Kidney (tissue), 14 donors: ENCODE data around the gene SORD. TPM values are rescaled to one million over a fixed set of nuclear protein-coding genes. Genes with fewer than 3 reads are reported as not detected.
"Not testable (repeated sequence)": the region's sequence is repeated elsewhere in the genome, so short reads cannot be mapped to it uniquely, and the experiment has no call there.

ENCODE experiments used
- DNase-seq, 5 donors: peaks; one replicate each; pipeline ENCODE4 v3.0.0-alpha.2; 2013 to 2020
- FAIRE-seq: peaks from 2 replicates; lab custom pipeline; 2012; peaks lifted over from hg19 to GRCh38; lab: Jason Lieb, UNC
- H3K27ac ChIP-seq, 2 donors: one replicate each; pipeline ENCODE4 v1.7.0; 2013; ENCODE audit warnings: low read depth in 2 of 2, low read length in 2 of 2, inconsistent platforms in 1 of 2
- H3K27me3 ChIP-seq: one replicate; pipeline ENCODE4 v1.7.1; 2013; ENCODE audit warnings: low read length, inconsistent platforms; ENCODE audit not compliant: control insufficient read depth, insufficient read depth
- H3K36me3 ChIP-seq, 3 donors: one replicate each; pipeline versions ENCODE4 v1.7.0 to v1.7.1; 2013; ENCODE audit warnings: low read length in 3 of 3, control low read depth in 1 of 3, inconsistent platforms in 1 of 3; ENCODE audit not compliant: insufficient read depth in 3 of 3, control insufficient read depth in 2 of 3
- H3K4me1 ChIP-seq, 3 donors: one replicate each; pipeline versions ENCODE4 v1.7.0 to v1.7.1; 2013; ENCODE audit warnings: low read length in 3 of 3, inconsistent platforms in 1 of 3, low read depth in 1 of 3; ENCODE audit not compliant: control insufficient read depth in 2 of 3, insufficient read depth in 2 of 3
- H3K4me3 ChIP-seq, 3 donors: one replicate each; pipeline versions ENCODE4 v1.7.0 to v1.8.1; 2013; ENCODE audit warnings: low read length in 3 of 3, control low read depth in 1 of 3, inconsistent platforms in 1 of 3
- H3K9ac ChIP-seq, 3 donors: one replicate each; pipeline versions ENCODE4 v1.7.0 to v1.7.1; 2013; ENCODE audit warnings: low read length in 3 of 3, control low read depth in 1 of 3, inconsistent platforms in 1 of 3
- H3K9me3 ChIP-seq, 3 donors: one replicate each; pipeline versions ENCODE4 v1.7.0 to v1.7.1; 2013; ENCODE audit warnings: low read length in 3 of 3, control low read depth in 1 of 3, inconsistent platforms in 1 of 3; ENCODE audit not compliant: control insufficient read depth in 2 of 3, insufficient read depth in 1 of 3
- intact Hi-C: fragments of 100-400 bp; cut with DNase I; formaldehyde crosslinking; loops from one replicate; pipeline ENCODE4 v1.11.1; 2022
- polyA plus RNA-seq: library from polyadenylated mRNA; stranded (reverse); fragments of 350-450 nt; fragmentation: Illumina TruSeq; extraction: RNeasy Lipid Tissue Mini Kit (QIAGEN cat#74804); gene quantifications from one replicate; pipeline ENCODE4 v1.2.3, GENCODE V29; 2014; ENCODE audit warnings: low read depth, low replicate concordance; ENCODE audit not compliant: insufficient read depth
- total RNA-seq: library from RNA; stranded (reverse); fragmentation: NEBNext Ultra II Directional; extraction: Animal tissue kit (Norgen Biotek cat#: 25700); gene quantifications from one replicate; pipeline ENCODE4 v1.2.1, GENCODE V29; 2021
- TF ChIP-seq, protein P1 (sequence below): IDR thresholded peaks from 3 replicates; pipeline ENCODE4 v1.5.1; 2012; ENCODE audit warnings: mild to moderate bottlenecking, moderate library complexity, borderline replicate concordance; ENCODE audit not compliant: insufficient read depth; ENCODE audit errors: extremely low read depth
- donor health status: control.
- donor health status: control.
- donor health status: control.
- donor health status: control.
- donor health status: control.
- donor health status: DM: yes; HTN: yes; CAD: no.
- donor health status: Normal renal cell carcinoma (clear cell type).

Gene SORD
- total and polyA plus RNA-seq, 2 donors from 2014 or later, result 14.2 to 83.0 TPM

DNA sequence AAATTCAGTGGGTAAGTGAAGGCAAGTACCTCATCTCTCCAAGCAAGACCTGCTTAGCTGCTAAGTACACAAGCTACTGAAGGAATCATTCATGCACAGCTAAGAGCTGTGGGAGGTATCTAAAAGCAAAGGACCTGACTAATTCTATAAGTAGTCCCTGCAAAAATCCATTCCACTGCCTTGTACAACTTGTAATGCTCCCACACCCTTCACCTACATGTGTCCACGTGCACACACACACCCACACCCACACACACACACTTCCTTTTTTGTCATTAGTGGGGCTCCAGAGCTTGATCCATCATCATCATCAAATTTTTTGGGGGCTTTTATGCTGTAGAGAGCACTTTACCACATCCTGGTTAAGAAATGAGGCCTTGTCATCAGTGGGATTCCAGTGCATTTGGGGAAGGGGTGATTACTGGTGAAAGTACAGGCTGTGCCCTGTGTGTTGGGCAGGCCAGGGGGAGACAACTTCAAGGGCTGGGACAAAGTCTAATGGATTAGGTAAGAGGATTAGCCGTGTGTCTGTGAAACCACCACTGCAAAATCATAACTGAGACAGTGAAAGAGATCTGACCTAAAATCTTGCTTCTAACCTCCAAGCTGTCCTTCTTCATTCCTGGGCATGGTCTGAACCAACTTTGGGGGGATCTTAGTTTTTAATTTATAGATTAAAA is 19.1 kb upstream of the SORD start:
- peak overlapping the region in 1 of 2 donors; percentile 26 for H3K27ac ChIP-seq
- FAIRE-seq, H3K4me3 ChIP-seq, H3K36me3 ChIP-seq, intact Hi-C loops, H3K27me3 ChIP-seq, H3K9me3 ChIP-seq, H3K9ac ChIP-seq: not testable (repeated sequence)
- DNase-seq, result peak in 2 of 5 donors; percentile 12 to 37
- H3K4me1 ChIP-seq, result peaks cover 0 to 11% (median 0%) of the 10 kb centered on the region in 3 donors

DNA sequence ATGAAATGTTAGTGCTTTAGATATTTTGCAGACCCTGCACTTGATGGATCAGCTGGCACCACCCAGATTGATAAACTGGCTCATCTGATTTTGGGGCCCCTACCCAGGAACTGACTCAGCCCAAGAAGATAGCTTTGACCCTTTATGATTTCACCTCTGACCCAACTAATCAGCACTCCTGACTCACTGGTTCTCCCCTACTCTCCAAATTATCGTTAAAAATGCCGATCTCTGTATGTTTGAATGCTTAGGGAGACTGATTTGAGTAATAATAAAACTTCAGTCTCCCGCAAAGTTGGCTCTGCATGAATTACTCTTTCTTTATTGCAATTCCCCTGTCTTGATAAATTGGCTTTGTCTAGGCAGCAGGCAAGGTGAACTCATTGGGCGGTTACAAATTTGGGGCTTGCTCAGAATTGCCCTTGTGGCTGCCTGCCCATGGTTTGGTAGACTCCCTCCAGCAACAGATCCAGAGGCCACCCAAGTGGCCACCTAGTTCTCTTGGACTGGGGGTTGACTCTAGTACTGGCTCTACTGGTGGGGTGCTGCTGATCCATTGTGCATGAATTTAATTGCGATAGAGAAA is 18.3 kb upstream of the SORD start:
- peaks cover 0 to 11% (median 0%) of the 10 kb centered on the region in 3 donors for H3K4me1 ChIP-seq
- H3K4me3 ChIP-seq, H3K9ac ChIP-seq, H3K36me3 ChIP-seq, H3K27ac ChIP-seq, FAIRE-seq, H3K9me3 ChIP-seq, H3K27me3 ChIP-seq, intact Hi-C loops, DNase-seq: not testable (repeated sequence)

DNA sequence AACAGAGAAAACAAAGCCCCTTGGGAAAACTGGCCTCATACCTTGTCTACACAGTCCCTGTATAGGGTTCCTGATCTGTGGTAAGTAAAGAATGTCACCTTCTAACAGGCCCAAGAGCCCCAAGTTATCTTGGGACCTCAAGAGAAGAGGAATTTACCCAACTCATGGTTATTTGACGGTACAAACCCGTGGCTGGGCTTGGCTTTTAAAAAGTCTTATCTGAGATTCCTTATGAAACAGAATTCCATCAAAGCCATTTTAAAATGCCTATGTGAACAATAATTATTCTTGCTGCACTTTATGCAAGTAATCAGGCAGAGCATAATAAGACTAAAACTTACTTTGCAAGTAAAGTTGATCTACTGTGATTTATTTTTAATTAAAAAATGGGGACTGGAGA is 13.9 kb upstream of the SORD start:
- H3K36me3 ChIP-seq, result no peaks in the 10 kb centered on the region
- no peak overlapping the region for H3K9ac ChIP-seq
- H3K4me1 ChIP-seq, result no peaks in the 10 kb centered on the region
- H3K27ac ChIP-seq, result no peak overlapping the region
- FAIRE-seq, result no peak
- TF ChIP-seq, protein P1, sequence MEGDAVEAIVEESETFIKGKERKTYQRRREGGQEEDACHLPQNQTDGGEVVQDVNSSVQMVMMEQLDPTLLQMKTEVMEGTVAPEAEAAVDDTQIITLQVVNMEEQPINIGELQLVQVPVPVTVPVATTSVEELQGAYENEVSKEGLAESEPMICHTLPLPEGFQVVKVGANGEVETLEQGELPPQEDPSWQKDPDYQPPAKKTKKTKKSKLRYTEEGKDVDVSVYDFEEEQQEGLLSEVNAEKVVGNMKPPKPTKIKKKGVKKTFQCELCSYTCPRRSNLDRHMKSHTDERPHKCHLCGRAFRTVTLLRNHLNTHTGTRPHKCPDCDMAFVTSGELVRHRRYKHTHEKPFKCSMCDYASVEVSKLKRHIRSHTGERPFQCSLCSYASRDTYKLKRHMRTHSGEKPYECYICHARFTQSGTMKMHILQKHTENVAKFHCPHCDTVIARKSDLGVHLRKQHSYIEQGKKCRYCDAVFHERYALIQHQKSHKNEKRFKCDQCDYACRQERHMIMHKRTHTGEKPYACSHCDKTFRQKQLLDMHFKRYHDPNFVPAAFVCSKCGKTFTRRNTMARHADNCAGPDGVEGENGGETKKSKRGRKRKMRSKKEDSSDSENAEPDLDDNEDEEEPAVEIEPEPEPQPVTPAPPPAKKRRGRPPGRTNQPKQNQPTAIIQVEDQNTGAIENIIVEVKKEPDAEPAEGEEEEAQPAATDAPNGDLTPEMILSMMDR, result no peak
- H3K4me3 ChIP-seq, result no peak overlapping the region
- DNase-seq, result no peak
- no peaks in the 10 kb centered on the region for H3K9me3 ChIP-seq
- intact Hi-C loops, result no loop called here
- no peaks in the 10 kb centered on the region for H3K27me3 ChIP-seq

DNA sequence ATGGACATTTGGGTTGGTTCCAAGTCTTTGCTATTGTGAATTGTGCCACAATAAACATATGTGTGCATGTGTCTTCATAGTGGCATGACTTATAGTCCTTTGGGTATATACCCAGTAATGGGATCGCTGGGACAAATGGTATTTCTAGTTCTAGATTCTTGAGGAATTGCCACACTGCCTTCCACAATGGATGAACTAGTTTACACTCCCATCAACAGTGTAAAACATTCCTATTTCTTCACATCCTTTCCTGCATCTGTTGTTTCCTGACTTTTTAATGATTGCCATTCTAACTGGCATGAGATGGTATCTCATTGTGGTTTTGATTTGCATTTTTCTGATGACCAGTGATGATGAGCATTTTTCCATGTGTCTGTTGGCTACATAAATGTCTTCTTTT is 7.9 kb upstream of the SORD start:
- FAIRE-seq, H3K27me3 ChIP-seq, H3K27ac ChIP-seq, intact Hi-C loops, H3K4me3 ChIP-seq, DNase-seq, H3K9me3 ChIP-seq, H3K4me1 ChIP-seq, H3K36me3 ChIP-seq, H3K9ac ChIP-seq: not testable (repeated sequence)

DNA sequence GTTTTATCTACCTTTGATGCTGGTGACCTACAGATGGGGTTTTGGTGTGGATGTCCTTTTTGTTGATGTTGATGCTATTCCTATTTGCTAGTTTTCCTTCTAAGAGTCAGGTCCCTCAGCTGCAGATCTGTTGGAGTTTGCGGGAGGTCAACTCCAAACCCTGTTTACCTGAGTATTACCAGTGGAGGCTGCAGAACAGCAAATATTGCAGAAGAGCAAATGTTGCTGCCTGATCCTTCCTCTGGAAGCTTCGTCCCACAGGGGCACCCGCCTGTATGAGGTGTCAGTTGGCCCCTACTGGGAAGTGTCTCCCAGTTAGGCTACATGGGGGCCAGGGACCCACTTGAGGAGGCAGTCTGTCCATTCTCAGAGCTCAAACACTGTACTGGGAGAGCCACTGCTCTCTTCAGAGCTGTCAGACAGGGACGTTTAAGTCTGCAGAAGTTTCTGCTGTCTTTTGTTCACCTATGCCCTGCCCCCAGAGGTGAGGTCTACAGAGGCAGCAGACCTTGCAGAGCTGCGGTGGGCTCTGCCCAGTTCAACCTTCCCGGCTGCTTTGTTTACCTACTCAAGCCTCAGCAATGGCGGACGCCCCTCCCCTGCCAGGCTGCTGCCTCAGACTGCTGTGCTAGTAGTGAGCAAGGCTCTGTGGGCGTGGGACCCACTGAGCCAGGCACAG is 2.6 kb upstream of the SORD start:
- intact Hi-C loops, H3K9ac ChIP-seq, H3K27ac ChIP-seq, H3K4me3 ChIP-seq, H3K36me3 ChIP-seq, H3K9me3 ChIP-seq, FAIRE-seq, H3K27me3 ChIP-seq, DNase-seq, H3K4me1 ChIP-seq: not testable (repeated sequence)

DNA sequence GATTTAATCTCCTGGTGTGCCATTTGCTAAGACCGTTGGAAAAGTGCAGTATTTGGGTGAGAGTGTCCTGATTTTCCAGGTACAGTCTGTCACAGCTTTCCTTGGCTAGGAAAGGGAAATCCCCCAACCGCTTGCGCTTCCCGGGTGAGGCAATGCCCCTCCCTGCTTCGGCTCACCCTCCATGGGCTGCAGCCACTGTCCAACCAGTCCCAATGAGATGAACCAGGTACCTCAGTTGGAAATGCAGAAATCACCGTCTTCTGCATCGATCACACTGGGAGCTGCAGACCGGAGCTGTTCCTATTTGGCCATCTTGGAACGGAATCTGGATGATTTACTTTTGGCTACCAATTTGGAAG is 2.1 kb upstream of the SORD start:
- H3K36me3 ChIP-seq, DNase-seq, H3K27ac ChIP-seq, intact Hi-C loops, H3K9ac ChIP-seq, H3K9me3 ChIP-seq, H3K4me3 ChIP-seq, H3K27me3 ChIP-seq, H3K4me1 ChIP-seq, FAIRE-seq: not testable (repeated sequence)
